ENCODE results near the gene ZMYM2. TPM values are rescaled to one million over a fixed set of nuclear protein-coding genes. Genes with fewer than 3 reads are reported as not detected.

ZMYM2 gene
- total and polyA plus RNA-seq, 2 of the 13 experiments (the other 11 are each of a cell fraction or from before 2014, with no cell fraction given), result 22.4 to 40.8 TPM

- TF ChIP-seq, protein P1, sequence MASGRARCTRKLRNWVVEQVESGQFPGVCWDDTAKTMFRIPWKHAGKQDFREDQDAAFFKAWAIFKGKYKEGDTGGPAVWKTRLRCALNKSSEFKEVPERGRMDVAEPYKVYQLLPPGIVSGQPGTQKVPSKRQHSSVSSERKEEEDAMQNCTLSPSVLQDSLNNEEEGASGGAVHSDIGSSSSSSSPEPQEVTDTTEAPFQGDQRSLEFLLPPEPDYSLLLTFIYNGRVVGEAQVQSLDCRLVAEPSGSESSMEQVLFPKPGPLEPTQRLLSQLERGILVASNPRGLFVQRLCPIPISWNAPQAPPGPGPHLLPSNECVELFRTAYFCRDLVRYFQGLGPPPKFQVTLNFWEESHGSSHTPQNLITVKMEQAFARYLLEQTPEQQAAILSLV (CRISPR knock-in tag; IDR thresholded peaks at IDR 0.05; ENCODE audit: borderline replicate concordance), result 0 out of 2 replicates have a peak, but pooled peaks have one; percentile 67
- TF ChIP-seq CENPX (CRISPR knock-in tag; IDR thresholded peaks at IDR 0.05) (no peak), ZFP41 (CRISPR knock-in tag; IDR thresholded peaks at IDR 0.05; ENCODE audit: borderline replicate concordance) (0 out of 2 replicates have a peak, but pooled peaks have one; percentile 66), ZFP62 (CRISPR knock-in tag; IDR thresholded peaks at IDR 0.05) (no peak), FIP1L1 (IDR thresholded peaks at IDR 0.05; ENCODE audit: borderline replicate concordance, insufficient read depth, low read depth, low read length) (no peak), XRCC5 (optimal IDR thresholded peaks at IDR 0.05; ENCODE audit: low read length) (peak; percentile 73), ZNF331 (CRISPR knock-in tag; IDR thresholded peaks at IDR 0.05) (0 out of 2 replicates have a peak, but pooled peaks have one; percentile 11), ZBTB46 (CRISPR knock-in tag; IDR thresholded peaks at IDR 0.05; ENCODE audit: borderline replicate concordance) (no peak), ZNF703 (CRISPR knock-in tag; IDR thresholded peaks at IDR 0.05; ENCODE audit: borderline replicate concordance) (peak; percentile 65; the same call in 1 of the 2 replicates), SALL1 (CRISPR knock-in tag; IDR thresholded peaks at IDR 0.05) (peak; percentile 84), ZNF17 (CRISPR knock-in tag; IDR thresholded peaks at IDR 0.05) (no peak), ZNF251 (CRISPR knock-in tag; IDR thresholded peaks at IDR 0.05) (no peak), YY1 (IDR thresholded peaks at IDR 0.05; ENCODE audit: insufficient read depth, insufficient replicate concordance, low read depth, low read length) (no peak), NRL (CRISPR knock-in tag; IDR thresholded peaks at IDR 0.05; ENCODE audit: borderline replicate concordance) (0 out of 2 replicates have a peak, but pooled peaks have one; percentile 37), TARDBP (CRISPR knock-in tag; IDR thresholded peaks at IDR 0.05) (no peak), HCFC1 (IDR thresholded peaks at IDR 0.05; ENCODE audit: low read depth, low read length) (no peak)
- TF ChIP-seq, protein P2, sequence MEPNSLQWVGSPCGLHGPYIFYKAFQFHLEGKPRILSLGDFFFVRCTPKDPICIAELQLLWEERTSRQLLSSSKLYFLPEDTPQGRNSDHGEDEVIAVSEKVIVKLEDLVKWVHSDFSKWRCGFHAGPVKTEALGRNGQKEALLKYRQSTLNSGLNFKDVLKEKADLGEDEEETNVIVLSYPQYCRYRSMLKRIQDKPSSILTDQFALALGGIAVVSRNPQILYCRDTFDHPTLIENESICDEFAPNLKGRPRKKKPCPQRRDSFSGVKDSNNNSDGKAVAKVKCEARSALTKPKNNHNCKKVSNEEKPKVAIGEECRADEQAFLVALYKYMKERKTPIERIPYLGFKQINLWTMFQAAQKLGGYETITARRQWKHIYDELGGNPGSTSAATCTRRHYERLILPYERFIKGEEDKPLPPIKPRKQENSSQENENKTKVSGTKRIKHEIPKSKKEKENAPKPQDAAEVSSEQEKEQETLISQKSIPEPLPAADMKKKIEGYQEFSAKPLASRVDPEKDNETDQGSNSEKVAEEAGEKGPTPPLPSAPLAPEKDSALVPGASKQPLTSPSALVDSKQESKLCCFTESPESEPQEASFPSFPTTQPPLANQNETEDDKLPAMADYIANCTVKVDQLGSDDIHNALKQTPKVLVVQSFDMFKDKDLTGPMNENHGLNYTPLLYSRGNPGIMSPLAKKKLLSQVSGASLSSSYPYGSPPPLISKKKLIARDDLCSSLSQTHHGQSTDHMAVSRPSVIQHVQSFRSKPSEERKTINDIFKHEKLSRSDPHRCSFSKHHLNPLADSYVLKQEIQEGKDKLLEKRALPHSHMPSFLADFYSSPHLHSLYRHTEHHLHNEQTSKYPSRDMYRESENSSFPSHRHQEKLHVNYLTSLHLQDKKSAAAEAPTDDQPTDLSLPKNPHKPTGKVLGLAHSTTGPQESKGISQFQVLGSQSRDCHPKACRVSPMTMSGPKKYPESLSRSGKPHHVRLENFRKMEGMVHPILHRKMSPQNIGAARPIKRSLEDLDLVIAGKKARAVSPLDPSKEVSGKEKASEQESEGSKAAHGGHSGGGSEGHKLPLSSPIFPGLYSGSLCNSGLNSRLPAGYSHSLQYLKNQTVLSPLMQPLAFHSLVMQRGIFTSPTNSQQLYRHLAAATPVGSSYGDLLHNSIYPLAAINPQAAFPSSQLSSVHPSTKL (CRISPR knock-in tag; IDR thresholded peaks at IDR 0.05), result peak; percentile 59
- TF ChIP-seq, protein P3, sequence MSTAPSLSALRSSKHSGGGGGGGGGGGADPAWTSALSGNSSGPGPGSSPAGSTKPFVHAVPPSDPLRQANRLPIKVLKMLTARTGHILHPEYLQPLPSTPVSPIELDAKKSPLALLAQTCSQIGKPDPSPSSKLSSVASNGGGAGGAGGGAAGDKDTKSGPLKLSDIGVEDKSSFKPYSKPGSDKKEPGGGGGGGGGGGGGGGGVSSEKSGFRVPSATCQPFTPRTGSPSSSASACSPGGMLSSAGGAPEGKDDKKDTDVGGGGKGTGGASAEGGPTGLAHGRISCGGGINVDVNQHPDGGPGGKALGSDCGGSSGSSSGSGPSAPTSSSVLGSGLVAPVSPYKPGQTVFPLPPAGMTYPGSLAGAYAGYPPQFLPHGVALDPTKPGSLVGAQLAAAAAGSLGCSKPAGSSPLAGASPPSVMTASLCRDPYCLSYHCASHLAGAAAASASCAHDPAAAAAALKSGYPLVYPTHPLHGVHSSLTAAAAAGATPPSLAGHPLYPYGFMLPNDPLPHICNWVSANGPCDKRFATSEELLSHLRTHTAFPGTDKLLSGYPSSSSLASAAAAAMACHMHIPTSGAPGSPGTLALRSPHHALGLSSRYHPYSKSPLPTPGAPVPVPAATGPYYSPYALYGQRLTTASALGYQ (CRISPR knock-in tag; IDR thresholded peaks at IDR 0.05), result no peak
These were observed 169.3 kb downstream of the ZMYM2 start (continued) for GRCh38 chr13:20127562-20128458.
